Type B pancreatic cell (in vitro differentiated cells): Measurements from ENCODE around the gene CUL4A. TPM values are rescaled to one million over a fixed set of nuclear protein-coding genes. Genes with fewer than 3 reads are reported as not detected.
A peak's percentile ranks its signal among the peaks of the same experiment; 100 is the strongest.

Source experiments
- DNase-seq: peaks from one replicate; pipeline ENCODE4 v3.0.0; 2021; ENCODE audit warnings: mixed read lengths; ENCODE audit not compliant: unreplicated experiment; ENCODE audit errors: extremely low spot score
- H3K27ac Mint-ChIP-seq: 2 replicates; pipeline ENCODE4 v1.8.0; 2021; ENCODE audit warnings: mild to moderate bottlenecking, mixed read lengths
- H3K27me3 Mint-ChIP-seq: 2 replicates; pipeline ENCODE4 v1.8.0; 2021; ENCODE audit warnings: mixed read lengths
- H3K36me3 Mint-ChIP-seq: 2 replicates; pipeline ENCODE4 v1.8.0; 2021; ENCODE audit warnings: mixed read lengths
- H3K4me1 Mint-ChIP-seq: one replicate; pipeline ENCODE4 v1.8.0; 2021; ENCODE audit warnings: mixed read lengths; ENCODE audit not compliant: unreplicated experiment
- H3K4me3 Mint-ChIP-seq: 2 replicates; pipeline ENCODE4 v1.8.0; 2021; ENCODE audit warnings: mild to moderate bottlenecking, mixed read lengths
- H3K9me3 Mint-ChIP-seq: 2 replicates; pipeline ENCODE4 v1.8.0; 2021; ENCODE audit warnings: mixed read lengths
- CTCF ChIP-seq: fragments of 200-600 bp; sonication (generic); conservative IDR thresholded peaks from 2 replicates; pipeline ENCODE4 v1.5.0; 2021; ENCODE audit warnings: antibody characterized with exemption, mild to moderate bottlenecking
- total RNA-seq: library from RNA; stranded (reverse); gene quantifications from 2 replicates; pipeline ENCODE4 v1.2.1, GENCODE V29; 2021; ENCODE audit warnings: low replicate concordance

Gene CUL4A
- total RNA-seq, 1 donor from 2014 or later: 64.6 TPM

GRCh38 chr13:113176822-113177221 is 32.6 kb upstream of the CUL4A start:
- no peak overlapping the region for H3K4me3 Mint-ChIP-seq
- H3K36me3 Mint-ChIP-seq: peaks cover 38% of the 10 kb centered on the region
- no peak for TF ChIP-seq CTCF
- H3K27ac Mint-ChIP-seq: no peak overlapping the region
- no peaks in the 10 kb centered on the region for H3K9me3 Mint-ChIP-seq
- H3K27me3 Mint-ChIP-seq: no peaks in the 10 kb centered on the region
- no peak for DNase-seq
- no peaks in the 10 kb centered on the region for H3K4me1 Mint-ChIP-seq

GRCh38 chr13:113178070-113178895 is 31.1 kb upstream of the CUL4A start:
- H3K36me3 Mint-ChIP-seq: peaks cover 40% of the 10 kb centered on the region
- H3K27me3 Mint-ChIP-seq: no peaks in the 10 kb centered on the region
- no peaks in the 10 kb centered on the region for H3K4me1 Mint-ChIP-seq
- DNase-seq: no peak
- no peak overlapping the region for H3K4me3 Mint-ChIP-seq
- no peaks in the 10 kb centered on the region for H3K9me3 Mint-ChIP-seq
- no peak for TF ChIP-seq CTCF
- no peak overlapping the region for H3K27ac Mint-ChIP-seq

GRCh38 chr13:113178896-113179167 is 30.6 kb upstream of the CUL4A start:
- H3K9me3 Mint-ChIP-seq: no peaks in the 10 kb centered on the region
- H3K4me1 Mint-ChIP-seq: no peaks in the 10 kb centered on the region
- H3K4me3 Mint-ChIP-seq: no peak overlapping the region
- H3K27ac Mint-ChIP-seq: no peak overlapping the region
- TF ChIP-seq CTCF: no peak
- H3K36me3 Mint-ChIP-seq: peaks cover 44% of the 10 kb centered on the region
- no peaks in the 10 kb centered on the region for H3K27me3 Mint-ChIP-seq
- DNase-seq: no peak

- TF ChIP-seq CTCF: no peak
- no peaks in the 10 kb centered on the region for H3K27me3 Mint-ChIP-seq
- peaks cover 41% of the 10 kb centered on the region for H3K36me3 Mint-ChIP-seq
- no peaks in the 10 kb centered on the region for H3K4me1 Mint-ChIP-seq
- H3K27ac Mint-ChIP-seq: peak overlapping the region; percentile 34
- no peak overlapping the region for H3K4me3 Mint-ChIP-seq
- no peak for DNase-seq
- no peaks in the 10 kb centered on the region for H3K9me3 Mint-ChIP-seq
These were observed 29.8 kb upstream of the CUL4A start for GRCh38 chr13:113179374-113180230.

GRCh38 chr13:113182046-113182445 is 27.4 kb upstream of the CUL4A start:
- Mint-ChIP-seq H3K36me3 (peaks cover 29% of the 10 kb centered on the region), H3K9me3 (no peaks in the 10 kb centered on the region), H3K4me3 (no peak overlapping the region), H3K27ac (no peak overlapping the region), H3K27me3 (no peaks in the 10 kb centered on the region), H3K4me1 (no peaks in the 10 kb centered on the region)
- no peak for TF ChIP-seq CTCF
- DNase-seq: no peak
